Activated naive CD4-positive, alpha-beta T cell treated with anti-CD3 and anti-CD28 coated beads, Interleukin-2, amount 50 U/mL, for 72 hours (primary cell): Measurements from ENCODE around the gene HEXD. TPM values are rescaled to one million over a fixed set of nuclear protein-coding genes. Genes with fewer than 3 reads are reported as not detected.

Experiments
- ATAC-seq, 2 donors: fragments of 150-1000 bp; cut with Tn5 transposase; 2 replicates each; pipeline ENCODE4 v1.10.0; 2021; ENCODE audit warnings: mild to moderate bottlenecking in 2 of 2, moderate library complexity in 2 of 2
- DNase-seq, 2 donors: peaks; one replicate each; pipeline ENCODE4 v3.0.0; 2021 to 2022; ENCODE audit warnings: low spot score in 2 of 2
- H3K27ac Mint-ChIP-seq, 2 donors: one replicate each; pipeline ENCODE4 v1.8.0; 2022; ENCODE audit warnings: mild to moderate bottlenecking in 2 of 2, mixed read lengths in 2 of 2
- H3K36me3 Mint-ChIP-seq, 2 donors: one replicate each; pipeline ENCODE4 v1.8.0; 2022; ENCODE audit warnings: mixed read lengths in 2 of 2
- H3K9me3 Mint-ChIP-seq, 2 donors: one replicate each; pipeline ENCODE4 v1.8.0; 2022; ENCODE audit warnings: mixed read lengths in 2 of 2
- total RNA-seq, 2 donors: library from RNA; stranded (reverse); gene quantifications; one replicate each; pipeline ENCODE4 v1.2.3, GENCODE V29; 2022

HEXD gene
- total RNA-seq, 2 donors from 2014 or later = 16.2 to 33.6 TPM

- Mint-ChIP-seq H3K36me3 (peaks cover 0 to 8% of the 10 kb centered on the region in 2 donors), H3K9me3 (no peaks in the 10 kb centered on the region)
These were observed 57.3 kb downstream of the HEXD start for GRCh38 chr17:82475458-82475857.

GRCh38 chr17:82477934-82478333 lies 59.8 kb downstream of the HEXD start:
- ATAC-seq = peak in 1 of 2 donors; percentile 28
- Mint-ChIP-seq H3K9me3 (no peaks in the 10 kb centered on the region), H3K36me3 (no peaks in the 10 kb centered on the region), H3K27ac (peak overlapping the region in 1 of 2 donors; percentile 68)
- DNase-seq = no peak

More at GRCh38 chr17:82475458-82475857, 57.3 kb downstream of the HEXD start:
- no peak overlapping the region for H3K27ac Mint-ChIP-seq
- ATAC-seq = no peak
- no peak for DNase-seq

- H3K9me3 Mint-ChIP-seq = no peaks in the 10 kb centered on the region
These were observed 61.5 kb downstream of the HEXD start for GRCh38 chr17:82479602-82480001.

GRCh38 chr17:82480318-82480717 lies 62.2 kb downstream of the HEXD start:
- ATAC-seq (no peak), DNase-seq (no peak)
- no peaks in the 10 kb centered on the region for H3K9me3 Mint-ChIP-seq
- H3K36me3 Mint-ChIP-seq = peaks cover 0 to 4% of the 10 kb centered on the region in 2 donors
- peak overlapping the region in 1 of 2 donors; percentile 44 for H3K27ac Mint-ChIP-seq

More at GRCh38 chr17:82479602-82480001, 61.5 kb downstream of the HEXD start:
- H3K27ac Mint-ChIP-seq = peak overlapping the region; percentile 17 to 95
- DNase-seq (no peak), ATAC-seq (no peak)
- H3K36me3 Mint-ChIP-seq = no peaks in the 10 kb centered on the region

- DNase-seq (no peak), ATAC-seq (no peak)
- H3K36me3 Mint-ChIP-seq = peaks cover under 1 to 4% of the 10 kb centered on the region in 2 donors
- H3K9me3 Mint-ChIP-seq = no peaks in the 10 kb centered on the region
- H3K27ac Mint-ChIP-seq = peak overlapping the region in 1 of 2 donors; percentile 17
These were observed 65.1 kb downstream of the HEXD start for GRCh38 chr17:82483204-82483660.

GRCh38 chr17:82483836-82484235 lies 65.7 kb downstream of the HEXD start:
- Mint-ChIP-seq H3K36me3 (peaks cover 4 to 6% of the 10 kb centered on the region in 2 donors), H3K27ac (no peak overlapping the region)
- DNase-seq = no peak

GRCh38 chr17:82486231-82487094 lies 68.3 kb downstream of the HEXD start:
- H3K9me3 Mint-ChIP-seq = no peaks in the 10 kb centered on the region
- DNase-seq = no peak
- H3K36me3 Mint-ChIP-seq = peaks cover 4 to 7% of the 10 kb centered on the region in 2 donors
- ATAC-seq = no peak
- H3K27ac Mint-ChIP-seq = peak overlapping the region; percentile 70 to 95

More at GRCh38 chr17:82483836-82484235, 65.7 kb downstream of the HEXD start:
- ATAC-seq = no peak
- H3K9me3 Mint-ChIP-seq = no peaks in the 10 kb centered on the region

GRCh38 chr17:82487910-82488309 lies 69.8 kb downstream of the HEXD start:
- Mint-ChIP-seq H3K27ac (no peak overlapping the region), H3K36me3 (peaks cover 4 to 7% of the 10 kb centered on the region in 2 donors)

GRCh38 chr17:82489117-82489516 lies 71.0 kb downstream of the HEXD start:
- DNase-seq = no peak
- H3K36me3 Mint-ChIP-seq = peaks cover 4 to 7% of the 10 kb centered on the region in 2 donors
- ATAC-seq = no peak
- H3K27ac Mint-ChIP-seq = peak overlapping the region; percentile 30 to 44
- H3K9me3 Mint-ChIP-seq = no peaks in the 10 kb centered on the region

More at GRCh38 chr17:82487910-82488309, 69.8 kb downstream of the HEXD start:
- ATAC-seq = no peak
- H3K9me3 Mint-ChIP-seq = no peaks in the 10 kb centered on the region
- no peak for DNase-seq

- Mint-ChIP-seq H3K36me3 (peaks cover 4 to 7% of the 10 kb centered on the region in 2 donors), H3K27ac (peak overlapping the region in 1 of 2 donors; percentile 24), H3K9me3 (no peaks in the 10 kb centered on the region)
- ATAC-seq (no peak), DNase-seq (no peak)
These were observed 71.8 kb downstream of the HEXD start for GRCh38 chr17:82489851-82490511.

- ATAC-seq (no peak), DNase-seq (no peak)
- peak overlapping the region in 1 of 2 donors; percentile 24 for H3K27ac Mint-ChIP-seq
- H3K9me3 Mint-ChIP-seq = no peaks in the 10 kb centered on the region
- H3K36me3 Mint-ChIP-seq = peaks cover 0 to 7% of the 10 kb centered on the region in 2 donors
These were observed 72.5 kb downstream of the HEXD start for GRCh38 chr17:82490512-82491195.

- ATAC-seq (no peak), DNase-seq (no peak)
- Mint-ChIP-seq H3K9me3 (no peaks in the 10 kb centered on the region), H3K27ac (peak overlapping the region; percentile 13 to 68), H3K36me3 (peaks cover 0 to 7% of the 10 kb centered on the region in 2 donors)
These were observed 73.0 kb downstream of the HEXD start for GRCh38 chr17:82491196-82491530.

GRCh38 chr17:82491533-82491932 lies 73.4 kb downstream of the HEXD start:
- DNase-seq (no peak), ATAC-seq (no peak)
- no peaks in the 10 kb centered on the region for H3K9me3 Mint-ChIP-seq
- H3K27ac Mint-ChIP-seq = peak overlapping the region; percentile 13 to 68
- H3K36me3 Mint-ChIP-seq = peaks cover 0 to 7% of the 10 kb centered on the region in 2 donors
